ENCODE results near the gene DUSP2. TPM values are rescaled to one million over a fixed set of nuclear protein-coding genes. Genes with fewer than 3 reads are reported as not detected.

Gene DUSP2
- total and polyA plus RNA-seq, 2 experiments from 2014 or later: 0.89 to 2.2 TPM

- Histone ChIP-seq H3K27ac (no peak overlapping the region), H3K9me3 (ENCODE audit: low read depth) (no peaks in the 10 kb centered on the region), H3K4me1 (ENCODE audit: low read depth) (no peaks in the 10 kb centered on the region), H3K4me3 (no peak overlapping the region), H3K36me3 (no peaks in the 10 kb centered on the region), H3K27me3 (peaks cover 13% of the 10 kb centered on the region)
- TF ChIP-seq CTCF (IDR thresholded peaks at IDR 0.05; ENCODE audit: low read depth, low read length): no peak
- DNase-seq (ENCODE audit: low read depth in 1 of 2, low spot score in 1 of 2): no peak
These were observed 7.7 kb downstream of the DUSP2 start for GRCh38 chr2:96137321-96138178.

GRCh38 chr2:96136129-96136720 lies 9.0 kb downstream of the DUSP2 start:
- H3K27me3 ChIP-seq: peaks cover 13% of the 10 kb centered on the region
- H3K9me3 ChIP-seq (ENCODE audit: low read depth): no peaks in the 10 kb centered on the region
- H3K27ac ChIP-seq: no peak overlapping the region
- no peak for TF ChIP-seq CTCF (IDR thresholded peaks at IDR 0.05; ENCODE audit: low read depth, low read length)
- H3K4me3 ChIP-seq: no peak overlapping the region
- DNase-seq (ENCODE audit: low read depth in 1 of 2, low spot score in 1 of 2): no peak
- H3K36me3 ChIP-seq: no peaks in the 10 kb centered on the region
- no peaks in the 10 kb centered on the region for H3K4me1 ChIP-seq (ENCODE audit: low read depth)

- Histone ChIP-seq H3K27ac (no peak overlapping the region), H3K27me3 (peaks cover 19% of the 10 kb centered on the region), H3K36me3 (no peaks in the 10 kb centered on the region), H3K9me3 (ENCODE audit: low read depth) (no peaks in the 10 kb centered on the region), H3K4me1 (ENCODE audit: low read depth) (no peaks in the 10 kb centered on the region), H3K4me3 (no peak overlapping the region)
- no peak for TF ChIP-seq CTCF (IDR thresholded peaks at IDR 0.05; ENCODE audit: low read depth, low read length)
- DNase-seq (ENCODE audit: low read depth in 1 of 2, low spot score in 1 of 2): no peak
These were observed 9.6 kb downstream of the DUSP2 start for GRCh38 chr2:96135621-96136020.

GRCh38 chr2:96135171-96135570 lies 10.1 kb downstream of the DUSP2 start:
- no peaks in the 10 kb centered on the region for H3K4me1 ChIP-seq (ENCODE audit: low read depth)
- H3K9me3 ChIP-seq (ENCODE audit: low read depth): no peaks in the 10 kb centered on the region
- no peak overlapping the region for H3K27ac ChIP-seq
- DNase-seq (ENCODE audit: low read depth in 1 of 2, low spot score in 1 of 2): no peak
- TF ChIP-seq CTCF (IDR thresholded peaks at IDR 0.05; ENCODE audit: low read depth, low read length): no peak
- no peaks in the 10 kb centered on the region for H3K36me3 ChIP-seq
- peaks cover 21% of the 10 kb centered on the region for H3K27me3 ChIP-seq
- no peak overlapping the region for H3K4me3 ChIP-seq

- TF ChIP-seq CTCF (IDR thresholded peaks at IDR 0.05; ENCODE audit: low read depth, low read length): no peak
- no peak overlapping the region for H3K27ac ChIP-seq
- no peaks in the 10 kb centered on the region for H3K4me1 ChIP-seq (ENCODE audit: low read depth)
- peaks cover 25% of the 10 kb centered on the region for H3K27me3 ChIP-seq
- H3K4me3 ChIP-seq: no peak overlapping the region
- no peak for DNase-seq (ENCODE audit: low read depth in 1 of 2, low spot score in 1 of 2)
- H3K36me3 ChIP-seq: no peaks in the 10 kb centered on the region
- H3K9me3 ChIP-seq (ENCODE audit: low read depth): no peaks in the 10 kb centered on the region
These were observed 10.8 kb downstream of the DUSP2 start for GRCh38 chr2:96134421-96134820.
